Tibial nerve (tissue), 4 donors: ENCODE results near the gene ARHGAP25. TPM values are rescaled to one million over a fixed set of nuclear protein-coding genes. Genes with fewer than 3 reads are reported as not detected.

Experiments used
- DNase-seq, 2 donors: peaks; one replicate each; pipeline ENCODE4 v3.0.0-alpha.2; 2019; ENCODE audit warnings: low spot score in 2 of 2
- H3K27ac ChIP-seq, 4 donors: fragments of 200-600 bp; sonication (generic) in 3 of 4; one replicate each; pipeline ENCODE4 v1.5.1; 2017 to 2019; ENCODE audit warnings: mild to moderate bottlenecking in 1 of 4
- H3K27me3 ChIP-seq, 2 donors: fragments of 200-600 bp; sonication (generic) in 1 of 2; one replicate each; pipeline versions ENCODE4 v1.5.1 to v1.6.0; 2017 to 2019
- H3K36me3 ChIP-seq, 3 donors: fragments of 200-600 bp; sonication (generic); one replicate each; pipeline ENCODE4 v1.5.1; 2018 to 2019
- H3K4me1 ChIP-seq, 4 donors: fragments of 200-600 bp; sonication (generic) in 3 of 4; one replicate each; pipeline ENCODE4 v1.5.1; 2017 to 2019
- H3K4me3 ChIP-seq, 4 donors: fragments of 200-600 bp; sonication (generic) in 3 of 4; one replicate each; pipeline ENCODE4 v1.5.1; 2017 to 2019; ENCODE audit warnings: mild to moderate bottlenecking in 1 of 4, moderate library complexity in 1 of 4
- H3K9me3 ChIP-seq, 4 donors: fragments of 200-600 bp; sonication (generic) in 3 of 4; one replicate each; pipeline ENCODE4 v1.5.1; 2017 to 2019
- CTCF ChIP-seq, 5 experiments: fragments of 200-600 bp in 3 of 5; fragments of 450-650 bp in 2 of 5; sonication (generic) in 3 of 5; IDR thresholded peaks; one replicate each; pipeline ENCODE4 v1.5.1; 2016 to 2019; ENCODE audit warnings: antibody characterized with exemption in 5 of 5, mild to moderate bottlenecking in 3 of 5, moderate library complexity in 2 of 5
- EP300 ChIP-seq, 2 donors: sonication (generic); formaldehyde crosslinking; IDR thresholded peaks; one replicate each; pipeline ENCODE4 v1.6.1; 2017; ENCODE audit warnings: antibody characterized with exemption in 2 of 2, mild to moderate bottlenecking in 1 of 2
- POLR2A ChIP-seq, 2 donors: fragments of 450-650 bp; IDR thresholded peaks; one replicate each; pipeline ENCODE4 v1.6.1; 2017; ENCODE audit warnings: antibody characterized with exemption in 2 of 2, mild to moderate bottlenecking in 2 of 2, moderate library complexity in 2 of 2
- WGBS, 2 donors: methylation state at CpG; one replicate each; pipeline ENCODE4 v1.1.5; 2018; 5-methylcytosine and 5-hydroxymethylcytosine counted together
- total RNA-seq, 4 donors: library from RNA; depleted of rRNA; stranded (reverse); fragments of >200 nt; gene quantifications; one replicate each; pipeline ENCODE4 v1.1.0, GENCODE V29; 2016

ARHGAP25 gene
- total RNA-seq, 4 donors from 2014 or later = 4.3 to 9.6 (median 5.3) TPM

DNA sequence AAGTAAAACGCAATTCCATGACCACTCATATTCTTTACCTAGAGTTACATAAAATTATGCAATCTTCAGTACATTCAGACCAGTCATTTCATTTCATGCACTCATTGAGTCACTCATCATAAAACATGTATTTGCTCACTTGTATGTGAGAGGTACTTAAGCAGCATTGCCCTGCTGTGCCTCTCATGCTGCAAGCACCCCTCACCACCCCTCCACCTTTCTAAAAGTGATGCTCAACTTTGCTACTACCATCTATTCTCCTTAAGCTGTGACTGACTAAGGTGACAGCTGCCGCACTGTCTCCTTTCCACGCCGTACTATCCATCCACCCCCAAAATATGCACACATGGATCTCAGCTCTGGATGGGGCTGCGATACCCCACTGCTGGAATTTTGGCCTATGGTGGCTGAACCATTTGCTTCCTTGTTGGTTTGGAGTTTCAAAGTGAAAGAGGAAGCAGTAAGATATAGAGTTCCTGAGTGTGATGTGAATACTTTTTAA, 7.2 kb downstream of the ARHGAP25 start:
- TF ChIP-seq POLR2A (IDR thresholded peaks at IDR 0.05) (no peak), EP300 (IDR thresholded peaks at IDR 0.05) (no peak), CTCF (IDR thresholded peaks at IDR 0.05) (no peak)
- Histone ChIP-seq H3K9me3 (no peaks in the 10 kb centered on the region), H3K27ac (no peak overlapping the region), H3K4me1 (peaks cover 0 to 17% (median 0%) of the 10 kb centered on the region in 4 donors), H3K27me3 (no peaks in the 10 kb centered on the region), H3K4me3 (no peak overlapping the region), H3K36me3 (no peaks in the 10 kb centered on the region)
- DNase-seq = no peak
- 85 to 88% methylated on average over 5 of the region's 5 CpGs for WGBS, 2 donors

DNA sequence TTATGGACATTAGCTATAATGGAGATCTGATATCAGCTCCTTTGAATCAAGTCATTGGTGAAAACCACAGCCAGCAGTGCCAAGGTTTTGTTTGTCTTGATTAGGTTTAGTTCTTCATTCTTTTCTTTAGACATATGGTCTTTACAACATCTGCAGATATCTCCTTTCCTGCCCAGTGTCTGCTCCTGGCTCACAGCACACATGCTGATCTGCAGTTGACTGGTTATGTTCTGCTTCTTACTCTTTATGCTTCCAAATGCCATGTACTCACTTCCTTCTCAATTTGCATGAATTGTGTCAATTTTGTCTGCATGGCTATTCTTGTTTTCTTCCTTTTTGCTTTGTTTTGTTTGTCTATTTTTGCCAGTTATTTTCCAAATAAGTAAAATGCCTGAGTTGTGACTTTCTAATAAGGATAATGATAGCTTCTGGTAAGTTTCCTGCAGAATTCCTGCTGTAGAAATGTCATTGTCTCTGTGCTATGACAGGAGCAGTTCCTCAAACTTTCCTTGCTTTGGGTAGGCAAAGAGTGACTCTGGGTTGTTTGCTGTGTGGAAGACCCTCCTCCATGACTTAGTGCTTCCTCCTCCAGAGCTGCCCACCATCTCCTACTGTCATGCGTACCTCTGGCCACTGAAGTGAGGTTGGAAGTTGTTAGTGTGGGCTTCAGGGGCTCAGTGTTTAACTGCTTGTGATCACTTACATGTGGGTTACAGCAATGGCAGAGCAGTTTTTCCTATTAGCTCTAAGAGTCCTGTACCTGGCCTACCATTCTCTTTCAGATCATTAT, 8.2 kb downstream of the ARHGAP25 start:
- TF ChIP-seq POLR2A (IDR thresholded peaks at IDR 0.05) = no peak
- TF ChIP-seq EP300 (IDR thresholded peaks at IDR 0.05) = no peak
- TF ChIP-seq CTCF (IDR thresholded peaks at IDR 0.05) = no peak
- Histone ChIP-seq H3K4me1 (peaks cover 0 to 17% (median 0%) of the 10 kb centered on the region in 4 donors), H3K27me3 (no peaks in the 10 kb centered on the region), H3K36me3 (no peaks in the 10 kb centered on the region), H3K27ac (peak overlapping the region in 1 of 4 donors; percentile 6), H3K9me3 (no peaks in the 10 kb centered on the region), H3K4me3 (no peak overlapping the region)
- 90 to 92% methylated on average over 1 of the region's 1 CpG for WGBS, 2 donors
- no peak for DNase-seq

- WGBS, 2 donors = 57 to 65% methylated on average over 3 of the region's 3 CpGs
- no peak for DNase-seq
- no peak for TF ChIP-seq EP300 (IDR thresholded peaks at IDR 0.05)
- no peak for TF ChIP-seq CTCF (IDR thresholded peaks at IDR 0.05)
- no peak for TF ChIP-seq POLR2A (IDR thresholded peaks at IDR 0.05)
- Histone ChIP-seq H3K9me3 (no peaks in the 10 kb centered on the region), H3K27ac (no peak overlapping the region), H3K27me3 (no peaks in the 10 kb centered on the region), H3K4me3 (no peak overlapping the region), H3K36me3 (no peaks in the 10 kb centered on the region), H3K4me1 (peaks cover 0 to 17% (median 0%) of the 10 kb centered on the region in 4 donors)
Observed at GRCh38 chr2:68743531-68743930, 8.9 kb downstream of the ARHGAP25 start.

- Histone ChIP-seq H3K4me1 (peaks cover 0 to 12% (median 0%) of the 10 kb centered on the region in 4 donors), H3K36me3 (no peaks in the 10 kb centered on the region), H3K4me3 (no peak overlapping the region), H3K27ac (peak overlapping the region in 1 of 4 donors; percentile 9), H3K27me3 (no peaks in the 10 kb centered on the region), H3K9me3 (no peaks in the 10 kb centered on the region)
- no peak for DNase-seq
- TF ChIP-seq POLR2A (IDR thresholded peaks at IDR 0.05) (no peak), CTCF (IDR thresholded peaks at IDR 0.05) (no peak), EP300 (IDR thresholded peaks at IDR 0.05) (no peak)
- WGBS, 2 donors = 58 to 64% methylated on average over 4 of the region's 4 CpGs
Observed at GRCh38 chr2:68744366-68744912, 9.8 kb downstream of the ARHGAP25 start.

GRCh38 chr2:68745006-68745405, 10.4 kb downstream of the ARHGAP25 start:
- no peaks in the 10 kb centered on the region for H3K36me3 ChIP-seq
- H3K27ac ChIP-seq = peak overlapping the region in 1 of 4 donors; percentile 9
- DNase-seq = no peak
- no peaks in the 10 kb centered on the region for H3K27me3 ChIP-seq
- H3K4me1 ChIP-seq = peaks cover 0 to 11% (median 0%) of the 10 kb centered on the region in 4 donors
- 86 to 87% methylated on average over 2 of the region's 2 CpGs for WGBS, 2 donors
- TF ChIP-seq POLR2A (IDR thresholded peaks at IDR 0.05) = no peak
- no peak for TF ChIP-seq CTCF (IDR thresholded peaks at IDR 0.05)
- TF ChIP-seq EP300 (IDR thresholded peaks at IDR 0.05) = no peak
- H3K4me3 ChIP-seq = no peak overlapping the region
- H3K9me3 ChIP-seq = no peaks in the 10 kb centered on the region
